ENCODE data around the gene ACACA. TPM values are rescaled to one million over a fixed set of nuclear protein-coding genes. Genes with fewer than 3 reads are reported as not detected.

The ACACA gene
- total and polyA plus RNA-seq, 2 donors from 2014 or later: 13.8 to 34.9 TPM

DNA sequence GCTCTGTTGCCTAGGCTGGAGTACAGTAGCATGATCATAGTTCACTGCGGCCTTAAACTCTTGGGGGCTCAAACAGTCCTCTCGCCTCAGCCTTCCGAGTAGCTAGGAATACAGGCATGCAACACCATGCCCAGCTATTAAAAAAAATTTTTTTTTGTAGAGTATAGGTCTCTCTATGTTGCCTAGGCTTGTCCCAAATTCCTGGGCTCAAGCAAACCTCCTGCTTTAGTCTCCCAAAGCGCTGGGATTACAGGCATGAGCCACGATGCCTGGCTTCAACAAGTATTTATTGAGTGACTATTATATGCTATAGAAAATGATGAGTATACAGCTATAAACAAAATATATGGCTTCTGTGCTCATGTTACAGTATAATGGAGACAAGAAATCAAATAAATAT, 97.6 kb downstream of the ACACA start:
- FAIRE-seq: no peak
- intact Hi-C loops (cut with DNase I): no loop called here
- Histone ChIP-seq H3K9me3 (ENCODE audit: control insufficient read depth in 2 of 3, insufficient read depth in 1 of 3, low read length in 3 of 3) (no peaks in the 10 kb centered on the region), H3K4me1 (ENCODE audit: control insufficient read depth in 2 of 3, insufficient read depth in 2 of 3, low read depth in 1 of 3, low read length in 3 of 3) (no peaks in the 10 kb centered on the region), H3K27me3 (ENCODE audit: control insufficient read depth, insufficient read depth, low read length) (no peaks in the 10 kb centered on the region), H3K27ac (ENCODE audit: low read depth in 2 of 2, low read length in 2 of 2) (no peak overlapping the region), H3K4me3 (ENCODE audit: low read length in 3 of 3) (no peak overlapping the region), H3K36me3 (ENCODE audit: control insufficient read depth in 2 of 3, insufficient read depth in 3 of 3, low read length in 3 of 3) (no peaks in the 10 kb centered on the region), H3K9ac (ENCODE audit: low read length in 3 of 3) (no peak overlapping the region)
- DNase-seq: no peak
- TF ChIP-seq, protein P1, sequence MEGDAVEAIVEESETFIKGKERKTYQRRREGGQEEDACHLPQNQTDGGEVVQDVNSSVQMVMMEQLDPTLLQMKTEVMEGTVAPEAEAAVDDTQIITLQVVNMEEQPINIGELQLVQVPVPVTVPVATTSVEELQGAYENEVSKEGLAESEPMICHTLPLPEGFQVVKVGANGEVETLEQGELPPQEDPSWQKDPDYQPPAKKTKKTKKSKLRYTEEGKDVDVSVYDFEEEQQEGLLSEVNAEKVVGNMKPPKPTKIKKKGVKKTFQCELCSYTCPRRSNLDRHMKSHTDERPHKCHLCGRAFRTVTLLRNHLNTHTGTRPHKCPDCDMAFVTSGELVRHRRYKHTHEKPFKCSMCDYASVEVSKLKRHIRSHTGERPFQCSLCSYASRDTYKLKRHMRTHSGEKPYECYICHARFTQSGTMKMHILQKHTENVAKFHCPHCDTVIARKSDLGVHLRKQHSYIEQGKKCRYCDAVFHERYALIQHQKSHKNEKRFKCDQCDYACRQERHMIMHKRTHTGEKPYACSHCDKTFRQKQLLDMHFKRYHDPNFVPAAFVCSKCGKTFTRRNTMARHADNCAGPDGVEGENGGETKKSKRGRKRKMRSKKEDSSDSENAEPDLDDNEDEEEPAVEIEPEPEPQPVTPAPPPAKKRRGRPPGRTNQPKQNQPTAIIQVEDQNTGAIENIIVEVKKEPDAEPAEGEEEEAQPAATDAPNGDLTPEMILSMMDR (IDR thresholded peaks at IDR 0.05; ENCODE audit: borderline replicate concordance, extremely low read depth, insufficient read depth): no peak

DNA sequence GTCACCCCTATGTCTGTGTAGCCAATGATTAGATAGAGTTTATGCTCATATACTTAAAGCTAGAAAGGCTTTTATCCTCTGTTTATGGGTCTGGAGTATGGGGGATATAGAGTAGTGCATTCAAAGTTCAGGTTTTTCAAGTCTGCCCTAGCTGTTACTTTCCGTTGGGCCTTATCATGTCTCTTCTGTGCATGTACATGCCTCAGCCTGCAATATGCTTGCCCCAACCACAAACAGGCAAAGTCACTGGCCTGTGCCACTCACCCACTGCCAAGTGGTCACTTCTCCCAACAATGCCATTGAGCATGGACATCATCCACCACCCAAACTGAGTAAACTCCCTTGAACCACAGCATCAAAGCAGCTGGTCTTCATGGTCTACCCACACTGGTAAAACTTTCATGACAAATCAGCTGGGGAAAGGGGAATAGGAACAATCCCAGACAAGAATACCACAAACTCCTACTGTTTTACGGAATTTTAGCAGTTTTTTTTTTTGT, 101.2 kb downstream of the ACACA start:
- H3K4me1 ChIP-seq (ENCODE audit: control insufficient read depth in 2 of 3, insufficient read depth in 2 of 3, low read depth in 1 of 3, low read length in 3 of 3): no peaks in the 10 kb centered on the region
- no peak overlapping the region for H3K27ac ChIP-seq (ENCODE audit: low read depth in 2 of 2, low read length in 2 of 2)
- H3K36me3 ChIP-seq (ENCODE audit: control insufficient read depth in 2 of 3, insufficient read depth in 3 of 3, low read length in 3 of 3): no peaks in the 10 kb centered on the region
- H3K9me3 ChIP-seq (ENCODE audit: control insufficient read depth in 2 of 3, insufficient read depth in 1 of 3, low read length in 3 of 3): no peaks in the 10 kb centered on the region
- intact Hi-C loops (cut with DNase I): no loop called here
- FAIRE-seq (no peak), DNase-seq (no peak)
- H3K9ac ChIP-seq (ENCODE audit: low read length in 3 of 3): no peak overlapping the region
- TF ChIP-seq, protein P1 (IDR thresholded peaks at IDR 0.05; ENCODE audit: borderline replicate concordance, extremely low read depth, insufficient read depth): no peak
- no peak overlapping the region for H3K4me3 ChIP-seq (ENCODE audit: low read length in 3 of 3)
- H3K27me3 ChIP-seq (ENCODE audit: control insufficient read depth, insufficient read depth, low read length): no peaks in the 10 kb centered on the region

DNA sequence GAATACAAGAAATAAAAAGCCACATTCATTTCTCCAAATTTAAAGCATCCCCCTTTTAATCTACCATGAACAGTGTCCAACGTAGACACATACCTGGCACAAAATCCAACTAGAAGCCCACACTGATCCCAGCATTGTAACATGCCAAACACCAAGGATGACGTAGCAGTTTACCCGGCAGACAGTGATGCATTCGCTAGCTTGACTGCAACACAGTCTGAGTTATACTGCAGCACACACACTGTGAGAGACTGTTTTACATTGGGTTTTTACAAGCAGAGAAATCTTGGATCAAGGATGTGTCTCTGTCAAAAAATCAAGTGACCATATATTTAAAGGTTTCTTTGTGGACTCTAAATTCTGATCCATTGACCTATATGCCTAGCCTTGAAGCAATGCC, 105.3 kb downstream of the ACACA start:
- Histone ChIP-seq H3K36me3 (ENCODE audit: control insufficient read depth in 2 of 3, insufficient read depth in 3 of 3, low read length in 3 of 3) (no peaks in the 10 kb centered on the region), H3K9ac (ENCODE audit: low read length in 3 of 3) (no peak overlapping the region), H3K27ac (ENCODE audit: low read depth in 2 of 2, low read length in 2 of 2) (no peak overlapping the region), H3K9me3 (ENCODE audit: control insufficient read depth in 2 of 3, insufficient read depth in 1 of 3, low read length in 3 of 3) (no peaks in the 10 kb centered on the region), H3K27me3 (ENCODE audit: control insufficient read depth, insufficient read depth, low read length) (no peaks in the 10 kb centered on the region), H3K4me1 (ENCODE audit: control insufficient read depth in 2 of 3, insufficient read depth in 2 of 3, low read depth in 1 of 3, low read length in 3 of 3) (peaks cover 0 to 4% (median 3%) of the 10 kb centered on the region in 3 donors), H3K4me3 (ENCODE audit: low read length in 3 of 3) (no peak overlapping the region)
- TF ChIP-seq, protein P1 (IDR thresholded peaks at IDR 0.05; ENCODE audit: borderline replicate concordance, extremely low read depth, insufficient read depth): no peak
- intact Hi-C loops (cut with DNase I): no loop called here
- DNase-seq (no peak), FAIRE-seq (no peak)

DNA sequence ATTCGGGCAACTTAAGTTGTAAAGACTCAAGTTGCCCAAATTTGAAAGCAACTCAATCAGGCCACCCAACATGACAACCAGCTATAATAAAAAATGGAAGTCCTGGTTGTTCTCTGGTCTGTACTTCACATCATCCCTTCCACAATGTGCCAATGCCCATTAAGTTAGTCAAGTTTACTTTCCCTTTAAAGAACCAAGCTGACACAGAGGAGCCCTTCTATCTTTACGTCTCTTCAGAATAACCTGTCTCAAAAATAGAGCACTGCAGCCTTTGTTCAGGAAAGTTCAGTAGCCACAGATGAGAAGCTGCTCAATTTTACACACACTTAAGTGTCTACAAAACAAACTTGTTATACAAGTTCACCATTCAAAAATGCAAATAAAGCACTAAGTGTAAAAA, 106.0 kb downstream of the ACACA start:
- DNase-seq (no peak), FAIRE-seq (no peak)
- Histone ChIP-seq H3K27ac (ENCODE audit: low read depth in 2 of 2, low read length in 2 of 2) (no peak overlapping the region), H3K4me3 (ENCODE audit: low read length in 3 of 3) (no peak overlapping the region), H3K9ac (ENCODE audit: low read length in 3 of 3) (no peak overlapping the region), H3K9me3 (ENCODE audit: control insufficient read depth in 2 of 3, insufficient read depth in 1 of 3, low read length in 3 of 3) (no peaks in the 10 kb centered on the region), H3K36me3 (ENCODE audit: control insufficient read depth in 2 of 3, insufficient read depth in 3 of 3, low read length in 3 of 3) (no peaks in the 10 kb centered on the region), H3K4me1 (ENCODE audit: control insufficient read depth in 2 of 3, insufficient read depth in 2 of 3, low read depth in 1 of 3, low read length in 3 of 3) (peaks cover 0 to 4% (median 3%) of the 10 kb centered on the region in 3 donors), H3K27me3 (ENCODE audit: control insufficient read depth, insufficient read depth, low read length) (no peaks in the 10 kb centered on the region)
- TF ChIP-seq, protein P1 (IDR thresholded peaks at IDR 0.05; ENCODE audit: borderline replicate concordance, extremely low read depth, insufficient read depth): no peak
- intact Hi-C loops (cut with DNase I): no loop called here

All from kidney (tissue), 14 donors.